Spleen (tissue), 7 donors: ENCODE results near the gene PTAFR.

Source experiments
- POLR2A ChIP-seq, 3 donors: fragments of 450-650 bp; IDR thresholded peaks; one replicate each; pipeline ENCODE4 v1.5.1; 2017; ENCODE audit warnings: antibody characterized with exemption in 3 of 3, mild to moderate bottlenecking in 1 of 3
- POLR2AphosphoS5 ChIP-seq, 3 donors: sonication (generic); formaldehyde crosslinking; IDR thresholded peaks; one replicate each; pipeline ENCODE4 v1.5.1; 2017; ENCODE audit warnings: antibody characterized with exemption in 3 of 3
- TF ChIP-seq, protein P1 (sequence below), 11 experiments: fragments of 200-600 bp in 7 of 11; fragments of 450-650 bp in 4 of 11; sonication (generic) in 4 of 11; IDR thresholded peaks in 8 of 11; conservative IDR thresholded peaks in 3 of 11; 1 replicate in 7 of 11; 2 replicates in 4 of 11; pipeline versions ENCODE4 v1.4.0 to v1.8.0; 2016 to 2021; ENCODE audit warnings: antibody characterized with exemption in 11 of 11, inconsistent platforms in 4 of 11, mild to moderate bottlenecking in 1 of 11
- donor health status: DM: no; HTN: no; CAD: no; lungs with moderate emphysema.
- donor health status: DM: no; HTN: no; CAD: no.
- donor health status: DM: no; HTN: no; CAD: no.

DNA sequence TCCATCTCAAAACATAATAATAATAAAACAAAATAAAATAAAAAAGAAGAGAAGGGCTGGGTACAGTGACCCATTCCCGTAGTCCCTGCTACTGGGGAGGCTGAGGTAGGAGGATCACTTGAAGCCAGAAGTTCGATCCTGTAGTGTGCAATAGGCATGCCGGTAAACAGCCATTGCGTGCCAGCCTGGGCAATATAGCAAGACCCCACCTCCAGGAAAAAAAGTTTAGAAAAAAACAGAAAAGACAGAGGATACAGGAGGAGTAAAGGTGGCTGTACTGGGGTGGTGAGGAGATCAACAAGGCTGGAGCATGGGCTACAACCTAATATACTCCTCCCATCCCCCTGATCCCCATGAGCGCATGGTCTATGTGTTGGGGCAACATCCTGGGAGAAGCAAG lies 30.8 kb downstream of the PTAFR start:
- TF ChIP-seq, protein P1, sequence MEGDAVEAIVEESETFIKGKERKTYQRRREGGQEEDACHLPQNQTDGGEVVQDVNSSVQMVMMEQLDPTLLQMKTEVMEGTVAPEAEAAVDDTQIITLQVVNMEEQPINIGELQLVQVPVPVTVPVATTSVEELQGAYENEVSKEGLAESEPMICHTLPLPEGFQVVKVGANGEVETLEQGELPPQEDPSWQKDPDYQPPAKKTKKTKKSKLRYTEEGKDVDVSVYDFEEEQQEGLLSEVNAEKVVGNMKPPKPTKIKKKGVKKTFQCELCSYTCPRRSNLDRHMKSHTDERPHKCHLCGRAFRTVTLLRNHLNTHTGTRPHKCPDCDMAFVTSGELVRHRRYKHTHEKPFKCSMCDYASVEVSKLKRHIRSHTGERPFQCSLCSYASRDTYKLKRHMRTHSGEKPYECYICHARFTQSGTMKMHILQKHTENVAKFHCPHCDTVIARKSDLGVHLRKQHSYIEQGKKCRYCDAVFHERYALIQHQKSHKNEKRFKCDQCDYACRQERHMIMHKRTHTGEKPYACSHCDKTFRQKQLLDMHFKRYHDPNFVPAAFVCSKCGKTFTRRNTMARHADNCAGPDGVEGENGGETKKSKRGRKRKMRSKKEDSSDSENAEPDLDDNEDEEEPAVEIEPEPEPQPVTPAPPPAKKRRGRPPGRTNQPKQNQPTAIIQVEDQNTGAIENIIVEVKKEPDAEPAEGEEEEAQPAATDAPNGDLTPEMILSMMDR (IDR thresholded peaks at IDR 0.05 in 8 of 11, conservative IDR thresholded peaks at IDR 0.05 in 3 of 11), result no peak
- TF ChIP-seq POLR2A (IDR thresholded peaks at IDR 0.05), result no peak
- no peak for TF ChIP-seq POLR2AphosphoS5 (IDR thresholded peaks at IDR 0.05)
